Measurements from ENCODE around the gene NELL1. TPM values are rescaled to one million over a fixed set of nuclear protein-coding genes. Genes with fewer than 3 reads are reported as not detected.
A peak's percentile ranks its signal among the peaks of the same experiment; 100 is the strongest.

The NELL1 gene
- total and polyA plus RNA-seq, 2 experiments from 2014 or later, result 1.6 TPM; not detected in 1

- Mint-ChIP-seq H3K9me3 (no peaks in the 10 kb centered on the region), H3K36me3 (ENCODE audit: low read depth) (no peaks in the 10 kb centered on the region), H3K4me1 (peaks cover 10% of the 10 kb centered on the region; the same call in 2 of the 3 replicates), H3K27me3 (ENCODE audit: insufficient read depth, low read depth, poor library complexity) (no peaks in the 10 kb centered on the region), H3K4me3 (no peak overlapping the region), H3K27ac (peak overlapping the region; percentile 52; the same call in 1 of the 2 replicates)
- Histone ChIP-seq H3F3A (replicated peaks; ENCODE audit: low read depth) (no peaks in the 10 kb centered on the region), H2AFZ (no peak overlapping the region), H3K27me3 (ENCODE audit: insufficient read depth) (no peaks in the 10 kb centered on the region), H3K79me2 (replicated peaks; ENCODE audit: insufficient read depth) (no peaks in the 10 kb centered on the region), H3K9me2 (ENCODE audit: insufficient read depth) (peaks cover 6% of the 10 kb centered on the region; the same call in 1 of the 2 replicates), H3K4me2 (no peak overlapping the region), H3K27ac (ENCODE audit: low read depth) (no peak overlapping the region), H3K4me3 (no peak overlapping the region), H3K36me3 (ENCODE audit: insufficient read depth) (no peaks in the 10 kb centered on the region), H3K4me1 (ENCODE audit: insufficient read depth) (no peaks in the 10 kb centered on the region; the same call in 1 of the 2 replicates), H4K20me1 (replicated peaks; ENCODE audit: insufficient read depth) (no peaks in the 10 kb centered on the region)
- DNase-seq (ENCODE audit: low spot score) (no peak), ATAC-seq (no peak)
- no peak for TF ChIP-seq REST (IDR thresholded peaks at IDR 0.05; ENCODE audit: unreplicated experiment)
- TF ChIP-seq POLR2AphosphoS5 (IDR thresholded peaks at IDR 0.05; ENCODE audit: low read depth), result no peak
- TF ChIP-seq EZH2phosphoT487 (IDR thresholded peaks at IDR 0.05; ENCODE audit: unreplicated experiment), result no peak
- TF ChIP-seq JUNB (IDR thresholded peaks at IDR 0.05; ENCODE audit: unreplicated experiment), result no peak
- TF ChIP-seq CREB1 (CRISPR knock-in tag; IDR thresholded peaks at IDR 0.05; ENCODE audit: low read depth), result no peak
- TF ChIP-seq NANOG (IDR thresholded peaks at IDR 0.05; ENCODE audit: borderline replicate concordance), result no peak
- TF ChIP-seq, protein P1, sequence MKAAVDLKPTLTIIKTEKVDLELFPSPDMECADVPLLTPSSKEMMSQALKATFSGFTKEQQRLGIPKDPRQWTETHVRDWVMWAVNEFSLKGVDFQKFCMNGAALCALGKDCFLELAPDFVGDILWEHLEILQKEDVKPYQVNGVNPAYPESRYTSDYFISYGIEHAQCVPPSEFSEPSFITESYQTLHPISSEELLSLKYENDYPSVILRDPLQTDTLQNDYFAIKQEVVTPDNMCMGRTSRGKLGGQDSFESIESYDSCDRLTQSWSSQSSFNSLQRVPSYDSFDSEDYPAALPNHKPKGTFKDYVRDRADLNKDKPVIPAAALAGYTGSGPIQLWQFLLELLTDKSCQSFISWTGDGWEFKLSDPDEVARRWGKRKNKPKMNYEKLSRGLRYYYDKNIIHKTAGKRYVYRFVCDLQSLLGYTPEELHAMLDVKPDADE (IDR thresholded peaks at IDR 0.05), result no peak
- no peak for TF ChIP-seq ZNF114 (CRISPR knock-in tag; IDR thresholded peaks at IDR 0.05)
- TF ChIP-seq, protein P2, sequence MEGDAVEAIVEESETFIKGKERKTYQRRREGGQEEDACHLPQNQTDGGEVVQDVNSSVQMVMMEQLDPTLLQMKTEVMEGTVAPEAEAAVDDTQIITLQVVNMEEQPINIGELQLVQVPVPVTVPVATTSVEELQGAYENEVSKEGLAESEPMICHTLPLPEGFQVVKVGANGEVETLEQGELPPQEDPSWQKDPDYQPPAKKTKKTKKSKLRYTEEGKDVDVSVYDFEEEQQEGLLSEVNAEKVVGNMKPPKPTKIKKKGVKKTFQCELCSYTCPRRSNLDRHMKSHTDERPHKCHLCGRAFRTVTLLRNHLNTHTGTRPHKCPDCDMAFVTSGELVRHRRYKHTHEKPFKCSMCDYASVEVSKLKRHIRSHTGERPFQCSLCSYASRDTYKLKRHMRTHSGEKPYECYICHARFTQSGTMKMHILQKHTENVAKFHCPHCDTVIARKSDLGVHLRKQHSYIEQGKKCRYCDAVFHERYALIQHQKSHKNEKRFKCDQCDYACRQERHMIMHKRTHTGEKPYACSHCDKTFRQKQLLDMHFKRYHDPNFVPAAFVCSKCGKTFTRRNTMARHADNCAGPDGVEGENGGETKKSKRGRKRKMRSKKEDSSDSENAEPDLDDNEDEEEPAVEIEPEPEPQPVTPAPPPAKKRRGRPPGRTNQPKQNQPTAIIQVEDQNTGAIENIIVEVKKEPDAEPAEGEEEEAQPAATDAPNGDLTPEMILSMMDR (conservative IDR thresholded peaks at IDR 0.05; ENCODE audit: low read depth in 2 of 2), result no peak
- no peak for TF ChIP-seq STAT1 (IDR thresholded peaks at IDR 0.05; ENCODE audit: unreplicated experiment)
- TF ChIP-seq, protein P3, sequence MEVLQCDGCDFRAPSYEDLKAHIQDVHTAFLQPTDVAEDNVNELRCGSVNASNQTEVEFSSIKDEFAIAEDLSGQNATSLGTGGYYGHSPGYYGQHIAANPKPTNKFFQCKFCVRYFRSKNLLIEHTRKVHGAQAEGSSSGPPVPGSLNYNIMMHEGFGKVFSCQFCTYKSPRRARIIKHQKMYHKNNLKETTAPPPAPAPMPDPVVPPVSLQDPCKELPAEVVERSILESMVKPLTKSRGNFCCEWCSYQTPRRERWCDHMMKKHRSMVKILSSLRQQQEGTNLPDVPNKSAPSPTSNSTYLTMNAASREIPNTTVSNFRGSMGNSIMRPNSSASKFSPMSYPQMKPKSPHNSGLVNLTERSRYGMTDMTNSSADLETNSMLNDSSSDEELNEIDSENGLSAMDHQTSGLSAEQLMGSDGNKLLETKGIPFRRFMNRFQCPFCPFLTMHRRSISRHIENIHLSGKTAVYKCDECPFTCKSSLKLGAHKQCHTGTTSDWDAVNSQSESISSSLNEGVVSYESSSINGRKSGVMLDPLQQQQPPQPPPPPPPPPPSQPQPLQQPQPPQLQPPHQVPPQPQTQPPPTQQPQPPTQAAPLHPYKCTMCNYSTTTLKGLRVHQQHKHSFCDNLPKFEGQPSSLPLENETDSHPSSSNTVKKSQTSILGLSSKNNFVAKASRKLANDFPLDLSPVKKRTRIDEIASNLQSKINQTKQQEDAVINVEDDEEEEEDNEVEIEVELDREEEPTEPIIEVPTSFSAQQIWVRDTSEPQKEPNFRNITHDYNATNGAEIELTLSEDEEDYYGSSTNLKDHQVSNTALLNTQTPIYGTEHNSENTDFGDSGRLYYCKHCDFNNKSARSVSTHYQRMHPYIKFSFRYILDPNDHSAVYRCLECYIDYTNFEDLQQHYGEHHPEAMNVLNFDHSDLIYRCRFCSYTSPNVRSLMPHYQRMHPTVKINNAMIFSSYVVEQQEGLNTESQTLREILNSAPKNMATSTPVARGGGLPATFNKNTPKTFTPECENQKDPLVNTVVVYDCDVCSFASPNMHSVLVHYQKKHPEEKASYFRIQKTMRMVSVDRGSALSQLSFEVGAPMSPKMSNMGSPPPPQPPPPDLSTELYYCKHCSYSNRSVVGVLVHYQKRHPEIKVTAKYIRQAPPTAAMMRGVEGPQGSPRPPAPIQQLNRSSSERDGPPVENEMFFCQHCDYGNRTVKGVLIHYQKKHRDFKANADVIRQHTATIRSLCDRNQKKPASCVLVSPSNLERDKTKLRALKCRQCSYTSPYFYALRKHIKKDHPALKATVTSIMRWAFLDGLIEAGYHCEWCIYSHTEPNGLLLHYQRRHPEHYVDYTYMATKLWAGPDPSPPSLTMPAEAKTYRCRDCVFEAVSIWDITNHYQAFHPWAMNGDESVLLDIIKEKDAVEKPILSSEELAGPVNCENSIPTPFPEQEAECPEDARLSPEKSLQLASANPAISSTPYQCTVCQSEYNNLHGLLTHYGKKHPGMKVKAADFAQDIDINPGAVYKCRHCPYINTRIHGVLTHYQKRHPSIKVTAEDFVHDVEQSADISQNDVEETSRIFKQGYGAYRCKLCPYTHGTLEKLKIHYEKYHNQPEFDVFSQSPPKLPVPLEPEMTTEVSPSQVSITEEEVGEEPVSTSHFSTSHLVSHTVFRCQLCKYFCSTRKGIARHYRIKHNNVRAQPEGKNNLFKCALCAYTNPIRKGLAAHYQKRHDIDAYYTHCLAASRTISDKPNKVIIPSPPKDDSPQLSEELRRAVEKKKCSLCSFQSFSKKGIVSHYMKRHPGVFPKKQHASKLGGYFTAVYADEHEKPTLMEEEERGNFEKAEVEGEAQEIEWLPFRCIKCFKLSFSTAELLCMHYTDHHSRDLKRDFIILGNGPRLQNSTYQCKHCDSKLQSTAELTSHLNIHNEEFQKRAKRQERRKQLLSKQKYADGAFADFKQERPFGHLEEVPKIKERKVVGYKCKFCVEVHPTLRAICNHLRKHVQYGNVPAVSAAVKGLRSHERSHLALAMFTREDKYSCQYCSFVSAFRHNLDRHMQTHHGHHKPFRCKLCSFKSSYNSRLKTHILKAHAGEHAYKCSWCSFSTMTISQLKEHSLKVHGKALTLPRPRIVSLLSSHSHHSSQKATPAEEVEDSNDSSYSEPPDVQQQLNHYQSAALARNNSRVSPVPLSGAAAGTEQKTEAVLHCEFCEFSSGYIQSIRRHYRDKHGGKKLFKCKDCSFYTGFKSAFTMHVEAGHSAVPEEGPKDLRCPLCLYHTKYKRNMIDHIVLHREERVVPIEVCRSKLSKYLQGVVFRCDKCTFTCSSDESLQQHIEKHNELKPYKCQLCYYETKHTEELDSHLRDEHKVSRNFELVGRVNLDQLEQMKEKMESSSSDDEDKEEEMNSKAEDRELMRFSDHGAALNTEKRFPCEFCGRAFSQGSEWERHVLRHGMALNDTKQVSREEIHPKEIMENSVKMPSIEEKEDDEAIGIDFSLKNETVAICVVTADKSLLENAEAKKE (CRISPR knock-in tag; IDR thresholded peaks at IDR 0.05), result no peak
- no peak for TF ChIP-seq EZH2 (IDR thresholded peaks at IDR 0.05; ENCODE audit: low read depth, unreplicated experiment)
- no peak for TF ChIP-seq ZNF331 (CRISPR knock-in tag; IDR thresholded peaks at IDR 0.05; ENCODE audit: low read depth)
Measured at GRCh38 chr11:21179770-21180169, 510.4 kb downstream of the NELL1 start.

All from GM23338 (cell line).